ENCODE data around the gene SDR42E2. TPM values are rescaled to one million over a fixed set of nuclear protein-coding genes. Genes with fewer than 3 reads are reported as not detected.
"Not testable (repeated sequence)": the region's sequence is repeated elsewhere in the genome, so short reads cannot be mapped to it uniquely, and the experiment has no call there.

SDR42E2 gene
- total RNA-seq, 2 experiments from 2014 or later: not detected

DNA sequence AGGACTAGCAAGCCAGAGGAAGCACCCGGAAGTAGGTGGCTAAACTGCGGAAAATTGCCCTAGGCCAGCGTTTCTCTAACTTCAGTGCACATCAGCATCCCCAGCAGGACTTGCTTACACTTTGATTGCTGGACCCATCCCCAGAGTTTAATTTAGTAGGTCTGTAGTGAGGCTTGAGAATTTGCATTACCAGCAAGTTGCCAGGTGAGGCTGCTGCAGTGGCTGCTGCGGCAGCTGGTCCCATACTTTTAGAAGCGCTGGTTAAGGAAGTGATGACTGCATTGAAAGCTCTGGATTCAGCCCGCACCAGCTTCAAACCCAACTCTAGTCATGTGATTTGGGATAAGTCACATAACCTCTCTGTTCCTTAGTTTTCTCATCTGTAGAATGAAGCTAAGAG, 48.0 kb downstream of the SDR42E2 start:
- H3K27me3 Mint-ChIP-seq: no peaks in the 10 kb centered on the region
- no peak for DNase-seq
- peaks cover 55% of the 10 kb centered on the region for H3K36me3 Mint-ChIP-seq
- no peaks in the 10 kb centered on the region for H3K9me3 Mint-ChIP-seq
- peaks cover 46% of the 10 kb centered on the region for H3K4me1 Mint-ChIP-seq
- peak overlapping the region; percentile 38 for H3K27ac Mint-ChIP-seq
- H3K4me3 Mint-ChIP-seq: no peak overlapping the region

DNA sequence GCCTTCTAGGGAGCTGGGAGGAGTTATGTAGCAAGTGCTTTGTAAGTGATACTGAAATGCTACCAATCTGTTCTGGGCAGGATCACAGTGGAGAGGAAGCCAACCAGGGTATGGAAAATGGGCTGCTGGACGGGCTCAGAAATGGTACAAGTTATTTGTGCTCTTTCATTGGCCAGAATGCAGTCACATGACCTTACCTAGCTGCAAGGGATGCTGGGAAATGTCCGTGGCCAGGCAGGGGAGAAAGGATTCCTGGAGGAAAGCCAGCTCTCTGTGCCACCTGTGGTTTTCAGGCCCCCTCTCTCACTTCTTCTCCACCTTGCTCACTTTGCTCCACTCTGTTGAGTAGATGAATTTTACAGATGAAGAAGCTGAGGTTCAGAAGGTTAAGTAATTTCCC, 48.5 kb downstream of the SDR42E2 start:
- Mint-ChIP-seq H3K4me3 (no peak overlapping the region), H3K27ac (no peak overlapping the region), H3K9me3 (no peaks in the 10 kb centered on the region), H3K27me3 (no peaks in the 10 kb centered on the region), H3K36me3 (peaks cover 55% of the 10 kb centered on the region), H3K4me1 (peaks cover 41% of the 10 kb centered on the region)
- no peak for DNase-seq

DNA sequence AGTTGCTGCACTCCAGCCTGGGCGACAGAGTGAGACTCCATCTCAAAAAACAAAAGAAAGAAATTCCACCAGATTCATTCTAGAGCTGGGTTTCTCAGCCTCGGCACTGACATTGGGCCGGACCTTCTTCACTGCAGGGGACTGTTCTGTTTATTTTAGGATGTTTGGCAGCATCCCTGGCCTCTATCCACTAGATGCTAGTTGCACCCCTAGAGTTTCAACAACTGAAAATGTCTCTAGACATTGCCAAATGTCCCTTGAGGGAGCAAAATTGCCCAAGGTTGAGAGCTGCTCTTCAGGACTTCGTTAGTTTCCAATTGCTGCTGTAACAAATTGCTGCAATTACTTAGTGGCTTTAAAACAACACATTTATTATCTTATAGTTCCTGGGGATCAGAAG, 50.9 kb downstream of the SDR42E2 start:
- H3K9me3 Mint-ChIP-seq: no peaks in the 10 kb centered on the region

DNA sequence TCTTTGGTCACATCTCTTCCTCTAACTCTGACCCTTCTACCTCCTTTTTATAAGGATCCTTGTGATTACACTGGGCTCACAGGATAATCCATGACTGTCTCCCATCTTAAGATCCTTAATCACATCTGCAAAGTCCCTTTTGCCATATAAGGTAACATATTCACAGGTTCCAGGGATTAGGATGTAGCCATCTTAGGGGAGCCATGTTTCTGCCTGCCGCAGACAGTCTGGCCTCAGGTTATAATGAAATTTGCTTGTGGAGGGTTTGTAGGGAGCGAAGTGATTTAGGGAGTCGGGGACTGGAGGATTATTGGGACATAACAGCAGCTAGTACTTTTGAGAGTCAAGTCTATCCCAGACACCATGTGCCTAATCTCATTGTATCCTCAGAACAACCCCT, 51.5 kb downstream of the SDR42E2 start:
- H3K27ac Mint-ChIP-seq: no peak overlapping the region
- H3K4me1 Mint-ChIP-seq: peaks cover 31% of the 10 kb centered on the region
- no peak for DNase-seq
- H3K27me3 Mint-ChIP-seq: no peaks in the 10 kb centered on the region
- H3K36me3 Mint-ChIP-seq: peaks cover 50% of the 10 kb centered on the region
- H3K9me3 Mint-ChIP-seq: no peaks in the 10 kb centered on the region
- H3K4me3 Mint-ChIP-seq: no peak overlapping the region

More for the DNA sequence above, 50.9 kb downstream of the SDR42E2 start:
- no peak for DNase-seq
- Mint-ChIP-seq H3K36me3 (peaks cover 49% of the 10 kb centered on the region), H3K4me3 (no peak overlapping the region), H3K4me1 (peaks cover 32% of the 10 kb centered on the region), H3K27me3 (no peaks in the 10 kb centered on the region), H3K27ac (no peak overlapping the region)

GRCh38 chr16:22214402-22214801, 52.1 kb downstream of the SDR42E2 start:
- Mint-ChIP-seq H3K27ac (no peak overlapping the region), H3K4me3 (no peak overlapping the region), H3K36me3 (peaks cover 46% of the 10 kb centered on the region), H3K27me3 (no peaks in the 10 kb centered on the region), H3K9me3 (no peaks in the 10 kb centered on the region), H3K4me1 (peaks cover 25% of the 10 kb centered on the region)
- DNase-seq: no peak

- H3K27ac Mint-ChIP-seq: no peak overlapping the region
Measured at GRCh38 chr16:22214889-22215288, 52.6 kb downstream of the SDR42E2 start.

GRCh38 chr16:22216191-22216831, 54.0 kb downstream of the SDR42E2 start:
- H3K36me3 Mint-ChIP-seq: peaks cover 35% of the 10 kb centered on the region
- no peak for DNase-seq
- no peak overlapping the region for H3K4me3 Mint-ChIP-seq
- peaks cover 20% of the 10 kb centered on the region for H3K4me1 Mint-ChIP-seq
- H3K27ac Mint-ChIP-seq: no peak overlapping the region
- H3K9me3 Mint-ChIP-seq: no peaks in the 10 kb centered on the region
- no peaks in the 10 kb centered on the region for H3K27me3 Mint-ChIP-seq

More at GRCh38 chr16:22214889-22215288, 52.6 kb downstream of the SDR42E2 start:
- DNase-seq: no peak
- H3K4me1 Mint-ChIP-seq: peaks cover 22% of the 10 kb centered on the region
- peaks cover 45% of the 10 kb centered on the region for H3K36me3 Mint-ChIP-seq
- no peaks in the 10 kb centered on the region for H3K9me3 Mint-ChIP-seq
- no peaks in the 10 kb centered on the region for H3K27me3 Mint-ChIP-seq
- H3K4me3 Mint-ChIP-seq: no peak overlapping the region

GRCh38 chr16:22216832-22217225, 54.5 kb downstream of the SDR42E2 start:
- Mint-ChIP-seq H3K4me1 (peaks cover 20% of the 10 kb centered on the region), H3K36me3 (peaks cover 31% of the 10 kb centered on the region)
- DNase-seq, H3K4me3 Mint-ChIP-seq, H3K9me3 Mint-ChIP-seq, H3K27me3 Mint-ChIP-seq, H3K27ac Mint-ChIP-seq: not testable (repeated sequence)

- DNase-seq: peak; percentile 10
- Mint-ChIP-seq H3K4me3 (no peak overlapping the region), H3K9me3 (no peaks in the 10 kb centered on the region), H3K4me1 (peaks cover 23% of the 10 kb centered on the region), H3K36me3 (peaks cover 27% of the 10 kb centered on the region), H3K27me3 (no peaks in the 10 kb centered on the region), H3K27ac (no peak overlapping the region)
Measured at GRCh38 chr16:22217890-22218730, 55.8 kb downstream of the SDR42E2 start.

DNA sequence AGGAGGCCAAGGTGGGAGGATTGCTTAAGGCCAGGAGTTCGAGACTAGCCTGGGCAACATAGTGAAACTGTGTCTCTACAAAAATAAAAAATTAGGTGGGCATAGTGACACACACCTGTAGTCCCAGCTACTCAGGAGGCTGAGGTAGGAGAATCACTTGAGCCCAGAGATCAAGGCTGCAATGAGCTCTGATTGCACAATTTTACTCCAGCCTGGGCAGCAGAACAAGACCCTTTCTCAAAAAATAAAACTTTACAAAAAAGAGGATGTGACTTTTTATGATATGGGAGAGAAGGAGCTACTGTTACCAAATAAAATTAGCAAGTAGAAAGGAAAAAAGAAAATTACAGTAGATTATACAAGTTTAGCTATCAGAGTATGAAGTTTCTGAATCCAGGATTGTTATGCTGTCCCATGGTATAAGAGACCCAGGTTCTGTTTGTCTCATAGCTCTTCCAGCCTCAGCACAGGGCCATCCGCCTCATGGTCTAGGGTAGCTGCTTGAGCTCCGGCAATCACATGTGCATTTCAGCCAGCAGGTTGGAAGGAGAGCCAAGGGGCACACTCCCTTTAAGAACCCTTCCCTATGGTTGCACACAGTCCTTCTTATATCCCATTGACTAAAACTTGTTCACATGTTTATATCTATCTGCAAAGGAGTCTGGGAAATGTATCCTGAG, 57.2 kb downstream of the SDR42E2 start:
- no peak overlapping the region for H3K4me3 Mint-ChIP-seq
- H3K27me3 Mint-ChIP-seq: no peaks in the 10 kb centered on the region
- peak overlapping the region; percentile 34 for H3K27ac Mint-ChIP-seq
- peaks cover 22% of the 10 kb centered on the region for H3K4me1 Mint-ChIP-seq
- DNase-seq: no peak
- peaks cover 15% of the 10 kb centered on the region for H3K36me3 Mint-ChIP-seq
- no peaks in the 10 kb centered on the region for H3K9me3 Mint-ChIP-seq

DNA sequence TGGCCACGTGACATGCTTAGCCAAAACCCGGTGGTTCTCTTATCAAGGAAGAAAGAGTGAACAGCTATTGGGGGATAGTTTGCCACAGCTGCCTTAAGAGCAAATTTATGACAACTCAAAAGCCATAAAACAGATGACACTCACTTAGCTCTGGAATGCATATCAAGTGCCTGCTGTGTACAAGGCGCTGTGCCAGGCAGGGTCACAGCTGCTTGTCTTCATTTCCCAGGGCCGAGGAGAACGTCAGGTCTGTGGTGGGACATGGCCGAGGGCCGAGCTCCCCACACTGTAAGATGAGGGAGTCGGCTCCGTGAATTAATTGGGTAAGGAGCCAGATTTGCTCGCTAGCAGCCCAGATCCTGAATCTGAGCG, 57.7 kb downstream of the SDR42E2 start:
- Mint-ChIP-seq H3K27ac (no peak overlapping the region), H3K9me3 (no peaks in the 10 kb centered on the region), H3K27me3 (no peaks in the 10 kb centered on the region), H3K36me3 (peaks cover 18% of the 10 kb centered on the region), H3K4me3 (no peak overlapping the region), H3K4me1 (peaks cover 19% of the 10 kb centered on the region)
- no peak for DNase-seq

- Mint-ChIP-seq H3K9me3 (no peaks in the 10 kb centered on the region), H3K4me3 (no peak overlapping the region), H3K27ac (peak overlapping the region; percentile 40), H3K27me3 (no peaks in the 10 kb centered on the region), H3K36me3 (peaks cover 16% of the 10 kb centered on the region), H3K4me1 (peaks cover 16% of the 10 kb centered on the region)
- no peak for DNase-seq
Measured at GRCh38 chr16:22220714-22221113, 58.4 kb downstream of the SDR42E2 start.

- Mint-ChIP-seq H3K9me3 (no peaks in the 10 kb centered on the region), H3K27ac (no peak overlapping the region), H3K36me3 (peaks cover 16% of the 10 kb centered on the region), H3K4me1 (peaks cover 16% of the 10 kb centered on the region), H3K4me3 (no peak overlapping the region), H3K27me3 (no peaks in the 10 kb centered on the region)
- DNase-seq: no peak
Measured at GRCh38 chr16:22222006-22222405, 59.7 kb downstream of the SDR42E2 start.

DNA sequence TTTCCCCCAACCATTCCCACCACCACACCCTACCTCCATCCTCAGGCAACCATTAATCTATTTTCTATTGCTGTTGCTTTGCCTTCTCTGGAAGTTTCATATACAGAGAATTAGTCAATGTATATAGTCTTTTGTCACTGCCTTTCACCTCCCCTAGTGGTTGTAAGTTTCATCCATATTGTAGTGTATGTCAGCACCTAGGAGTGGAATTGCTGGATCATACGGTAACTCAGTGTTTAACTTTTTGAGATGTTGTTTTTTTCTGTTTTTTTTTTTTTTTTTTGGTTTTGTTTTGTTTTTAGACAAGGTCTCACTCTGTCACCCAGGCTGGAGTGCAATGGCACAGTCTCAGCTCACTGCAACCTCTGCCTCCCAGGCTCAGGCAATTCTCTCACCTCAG, 60.7 kb downstream of the SDR42E2 start:
- no peaks in the 10 kb centered on the region for H3K27me3 Mint-ChIP-seq
- no peak overlapping the region for H3K27ac Mint-ChIP-seq
- H3K4me1 Mint-ChIP-seq: peaks cover 14% of the 10 kb centered on the region
- H3K9me3 Mint-ChIP-seq: no peaks in the 10 kb centered on the region
- H3K36me3 Mint-ChIP-seq: peaks cover 14% of the 10 kb centered on the region
- no peak for DNase-seq
- H3K4me3 Mint-ChIP-seq: no peak overlapping the region

DNA sequence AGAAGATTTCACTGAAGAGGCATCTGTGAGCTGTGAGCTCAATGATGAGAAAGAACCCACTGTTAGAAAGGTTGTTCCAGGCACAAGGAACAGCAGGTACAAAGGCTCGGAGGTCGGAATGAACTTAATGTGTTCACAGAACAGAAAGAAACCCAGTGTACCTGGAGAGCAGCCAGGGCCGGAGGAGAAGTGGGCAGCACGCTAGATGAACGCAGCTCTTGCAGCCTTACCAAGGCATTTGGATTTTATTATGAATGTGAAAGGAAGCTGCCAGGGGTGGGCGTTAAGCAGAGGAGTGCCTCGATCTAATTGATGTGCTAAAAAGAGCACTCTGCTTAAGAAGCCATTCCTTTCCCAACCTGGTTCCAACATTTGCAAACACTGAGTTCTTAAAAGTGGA, 62.8 kb downstream of the SDR42E2 start:
- no peaks in the 10 kb centered on the region for H3K27me3 Mint-ChIP-seq
- no peak overlapping the region for H3K4me3 Mint-ChIP-seq
- H3K9me3 Mint-ChIP-seq: no peaks in the 10 kb centered on the region
- peaks cover 10% of the 10 kb centered on the region for H3K36me3 Mint-ChIP-seq
- H3K4me1 Mint-ChIP-seq: peaks cover 12% of the 10 kb centered on the region
- no peak for DNase-seq
- no peak overlapping the region for H3K27ac Mint-ChIP-seq
